ENCODE data around the gene NFIA. TPM values are rescaled to one million over a fixed set of nuclear protein-coding genes. Genes with fewer than 3 reads are reported as not detected.

NFIA gene
- total RNA-seq, 1 experiment from 2014 or later = 12.7 TPM

DNA sequence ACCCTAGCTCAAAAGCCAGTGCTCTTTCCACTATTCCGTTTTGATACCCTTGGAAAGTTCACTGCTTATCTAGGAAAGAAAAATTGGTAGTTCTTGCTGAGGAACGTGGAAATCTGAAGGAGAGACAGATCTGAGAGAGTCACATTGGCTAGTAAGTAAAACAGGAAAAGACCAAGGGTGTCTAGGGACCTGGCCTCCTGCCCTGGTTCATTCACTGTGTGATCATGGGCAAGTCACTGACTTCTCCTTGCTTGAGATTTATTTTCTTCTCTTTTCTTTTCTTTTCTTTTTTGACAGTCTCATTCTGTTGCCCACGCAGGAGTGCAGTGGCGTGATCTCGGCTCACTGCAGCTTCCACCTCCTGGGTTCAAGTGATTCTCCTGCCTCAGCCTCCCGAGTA lies 90.8 kb downstream of the NFIA start:
- Histone ChIP-seq H3K4me1 (ENCODE audit: insufficient read depth, low read length) (peaks cover 11% of the 10 kb centered on the region; the same call in 1 of the 2 replicates), H3K4me3 (ENCODE audit: low read length) (no peak overlapping the region), H3K9me3 (ENCODE audit: low read length) (no peaks in the 10 kb centered on the region), H3K27me3 (ENCODE audit: low read length) (no peaks in the 10 kb centered on the region), H3K4me2 (ENCODE audit: low read length) (no peak overlapping the region), H3K9ac (ENCODE audit: low read length) (no peak overlapping the region), H3K27ac (ENCODE audit: low read length) (no peak overlapping the region), H3K79me2 (ENCODE audit: low read length) (no peaks in the 10 kb centered on the region), H3K36me3 (ENCODE audit: low read depth, low read length) (no peaks in the 10 kb centered on the region), H4K20me1 (ENCODE audit: low read length) (no peaks in the 10 kb centered on the region), H3F3A (ENCODE audit: low read length, unreplicated experiment) (no peaks in the 10 kb centered on the region), H2AFZ (ENCODE audit: low read length) (no peak overlapping the region), H3K9me2 (replicated peaks; ENCODE audit: low read length) (no peaks in the 10 kb centered on the region)
- DNase-seq = no peak
- no peak for ATAC-seq
- intact Hi-C loops (cut with micrococcal nuclease) = no loop called here
- ChIA-PET POLR2A (ENCODE audit: unreplicated experiment) (no interaction called here), CTCF (no interaction called here)
- TF ChIP-seq CTCF (conservative IDR thresholded peaks at IDR 0.05; ENCODE audit: low read depth, low read length) = no peak
- TF ChIP-seq EZH2 (IDR thresholded peaks at IDR 0.05; ENCODE audit: low read length, unreplicated experiment) = no peak
- TF ChIP-seq EZH2phosphoT487 (IDR thresholded peaks at IDR 0.05; ENCODE audit: borderline replicate concordance, low read length) = no peak
- no TSS peak for BruUV-seq (replicated peaks)

DNA sequence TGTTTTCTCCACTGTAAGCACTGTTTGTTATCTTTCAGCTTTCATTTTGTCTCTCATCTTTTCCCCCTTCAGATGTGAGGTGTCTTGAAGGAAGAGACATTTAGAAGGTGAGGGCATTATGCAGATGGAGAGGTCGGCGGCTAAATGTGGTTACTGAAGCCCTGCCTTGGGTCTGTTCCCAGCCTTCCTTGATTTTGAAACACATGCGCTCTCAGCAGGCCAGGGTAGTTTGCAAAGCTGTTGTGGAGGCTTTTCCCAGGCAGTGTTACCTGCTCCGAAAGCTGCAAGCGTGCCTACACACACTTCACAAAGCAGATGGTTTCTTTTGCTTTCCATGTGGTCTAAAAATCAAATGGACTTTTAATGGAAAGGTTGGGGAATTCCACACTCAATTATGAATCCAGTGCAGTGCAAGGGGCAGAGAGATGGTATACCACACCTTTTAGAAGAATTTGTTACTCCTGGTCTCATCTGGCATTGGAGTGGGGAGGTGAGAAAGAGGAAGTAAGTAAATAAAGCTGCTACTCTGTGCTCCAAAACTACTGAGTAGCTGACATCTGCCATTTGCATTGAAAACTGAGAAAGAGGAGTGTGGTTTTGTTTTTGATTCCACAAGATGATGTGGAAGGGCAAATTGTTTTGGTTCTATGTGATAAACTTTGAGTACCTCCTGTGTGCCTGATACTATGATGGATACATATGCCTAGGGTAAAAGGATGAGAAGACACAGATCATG lies 91.9 kb downstream of the NFIA start:
- BruUV-seq (replicated peaks) = no TSS peak
- H3K27ac ChIP-seq (ENCODE audit: low read length) = no peak overlapping the region
- DNase-seq (no peak), ATAC-seq (no peak)
- H3F3A ChIP-seq (ENCODE audit: low read length, unreplicated experiment) = no peaks in the 10 kb centered on the region
- peaks cover 11% of the 10 kb centered on the region; the same call in 1 of the 2 replicates for H3K4me1 ChIP-seq (ENCODE audit: insufficient read depth, low read length)
- no peaks in the 10 kb centered on the region for H3K36me3 ChIP-seq (ENCODE audit: low read depth, low read length)
- no peaks in the 10 kb centered on the region for H3K27me3 ChIP-seq (ENCODE audit: low read length)
- intact Hi-C loops (cut with micrococcal nuclease) = no loop called here
- H4K20me1 ChIP-seq (ENCODE audit: low read length) = no peaks in the 10 kb centered on the region
- no peak overlapping the region for H3K4me2 ChIP-seq (ENCODE audit: low read length)
- POLR2A ChIA-PET (ENCODE audit: unreplicated experiment) = no interaction called here
- TF ChIP-seq EZH2 (IDR thresholded peaks at IDR 0.05; ENCODE audit: low read length, unreplicated experiment) (no peak), CTCF (conservative IDR thresholded peaks at IDR 0.05; ENCODE audit: low read depth, low read length) (no peak), EZH2phosphoT487 (IDR thresholded peaks at IDR 0.05; ENCODE audit: borderline replicate concordance, low read length) (no peak)
- no peaks in the 10 kb centered on the region for H3K9me3 ChIP-seq (ENCODE audit: low read length)
- no peaks in the 10 kb centered on the region for H3K79me2 ChIP-seq (ENCODE audit: low read length)
- H3K9me2 ChIP-seq (replicated peaks; ENCODE audit: low read length) = no peaks in the 10 kb centered on the region
- no peak overlapping the region for H3K4me3 ChIP-seq (ENCODE audit: low read length)
- no peak overlapping the region for H3K9ac ChIP-seq (ENCODE audit: low read length)
- no peak overlapping the region for H2AFZ ChIP-seq (ENCODE audit: low read length)
- CTCF ChIA-PET = no interaction called here

- Histone ChIP-seq H3K4me1 (ENCODE audit: insufficient read depth, low read length) (no peaks in the 10 kb centered on the region), H3K9me3 (ENCODE audit: low read length) (no peaks in the 10 kb centered on the region), H3K9ac (ENCODE audit: low read length) (no peak overlapping the region), H3K79me2 (ENCODE audit: low read length) (no peaks in the 10 kb centered on the region), H3K27me3 (ENCODE audit: low read length) (no peaks in the 10 kb centered on the region), H2AFZ (ENCODE audit: low read length) (no peak overlapping the region), H4K20me1 (ENCODE audit: low read length) (no peaks in the 10 kb centered on the region), H3K27ac (ENCODE audit: low read length) (no peak overlapping the region), H3K9me2 (replicated peaks; ENCODE audit: low read length) (no peaks in the 10 kb centered on the region), H3F3A (ENCODE audit: low read length, unreplicated experiment) (no peaks in the 10 kb centered on the region), H3K36me3 (ENCODE audit: low read depth, low read length) (no peaks in the 10 kb centered on the region), H3K4me3 (ENCODE audit: low read length) (no peak overlapping the region), H3K4me2 (ENCODE audit: low read length) (no peak overlapping the region)
- CTCF ChIA-PET = no interaction called here
- ATAC-seq = no peak
- no peak for DNase-seq
- TF ChIP-seq CTCF (conservative IDR thresholded peaks at IDR 0.05; ENCODE audit: low read depth, low read length) = no peak
- TF ChIP-seq EZH2phosphoT487 (IDR thresholded peaks at IDR 0.05; ENCODE audit: borderline replicate concordance, low read length) = no peak
- TF ChIP-seq EZH2 (IDR thresholded peaks at IDR 0.05; ENCODE audit: low read length, unreplicated experiment) = no peak
- intact Hi-C loops (cut with micrococcal nuclease) = no loop called here
- POLR2A ChIA-PET (ENCODE audit: unreplicated experiment) = no interaction called here
- BruUV-seq (replicated peaks) = no TSS peak
Measured at GRCh38 chr1:61175976-61176375, 93.6 kb downstream of the NFIA start.

Data from PC-3 (cell line).